Bronchial epithelial cell (primary cell): ENCODE results near the gene C3orf20. TPM values are rescaled to one million over a fixed set of nuclear protein-coding genes. Genes with fewer than 3 reads are reported as not detected.

Experiments
- DNase-seq: peaks from one replicate; pipeline ENCODE4 v3.0.0-alpha.2; 2010; ENCODE audit warnings: low read depth
- FAIRE-seq: peaks from 2 replicates; lab custom pipeline; 2011; peaks lifted over from hg19 to GRCh38; lab: Jason Lieb, UNC
- H3K27me3 ChIP-seq: 2 replicates; pipeline ENCODE4 v1.5.1; 2011; ENCODE audit warnings: low read length; ENCODE audit not compliant: control insufficient read depth, insufficient read depth
- H3K36me3 ChIP-seq: 2 replicates; pipeline ENCODE4 v1.5.1; 2011; ENCODE audit warnings: low read length; ENCODE audit not compliant: control insufficient read depth, insufficient read depth
- H3K4me3 ChIP-seq: 2 replicates; pipeline ENCODE4 v1.5.1; 2011; ENCODE audit warnings: mild to moderate bottlenecking, low read depth, low read length, control low read depth
- CTCF ChIP-seq: IDR thresholded peaks from 2 replicates; pipeline ENCODE4 v1.5.1; 2011; ENCODE audit warnings: mild to moderate bottlenecking, moderate library complexity, low read length, control low read depth, inconsistent platforms; ENCODE audit not compliant: insufficient read depth, severe bottlenecking
- total RNA-seq: library from RNA; depleted of rRNA; stranded (reverse); fragments of >200 nt; gene quantifications from 2 replicates; pipeline ENCODE4 v1.2.1, GENCODE V29; 2014

The C3orf20 gene
- total RNA-seq, 1 donor from 2014 or later, result under 0.01 TPM

GRCh38 chr3:14810801-14811661, 136.1 kb downstream of the C3orf20 start:
- Histone ChIP-seq H3K27me3 (peaks cover 19% of the 10 kb centered on the region), H3K36me3 (no peaks in the 10 kb centered on the region), H3K4me3 (no peak overlapping the region)
- TF ChIP-seq CTCF, result no peak
- FAIRE-seq (no peak), DNase-seq (no peak)

- DNase-seq (no peak), FAIRE-seq (no peak)
- peaks cover 19% of the 10 kb centered on the region for H3K27me3 ChIP-seq
- H3K4me3 ChIP-seq, result no peak overlapping the region
- no peaks in the 10 kb centered on the region for H3K36me3 ChIP-seq
- TF ChIP-seq CTCF, result no peak
Measured at GRCh38 chr3:14811684-14812083, 136.7 kb downstream of the C3orf20 start.

GRCh38 chr3:14812196-14812790, 137.4 kb downstream of the C3orf20 start:
- Histone ChIP-seq H3K27me3 (peaks cover 19% of the 10 kb centered on the region), H3K36me3 (no peaks in the 10 kb centered on the region), H3K4me3 (no peak overlapping the region)
- FAIRE-seq (no peak), DNase-seq (no peak)
- no peak for TF ChIP-seq CTCF

- peaks cover 19% of the 10 kb centered on the region for H3K27me3 ChIP-seq
- FAIRE-seq, result no peak
- H3K36me3 ChIP-seq, result no peaks in the 10 kb centered on the region
- no peak for DNase-seq
- TF ChIP-seq CTCF, result no peak
- no peak overlapping the region for H3K4me3 ChIP-seq
Measured at GRCh38 chr3:14814411-14814871, 139.5 kb downstream of the C3orf20 start.

GRCh38 chr3:14816359-14816758, 141.4 kb downstream of the C3orf20 start:
- peaks cover 7% of the 10 kb centered on the region for H3K27me3 ChIP-seq
- H3K4me3 ChIP-seq, result no peak overlapping the region
- TF ChIP-seq CTCF, result no peak
- H3K36me3 ChIP-seq, result no peaks in the 10 kb centered on the region
- FAIRE-seq (no peak), DNase-seq (no peak)
